Stimulated activated CD8-positive, alpha-beta memory T cell treated with anti-CD3 and anti-CD28 coated beads, Interleukin-12 subunit alpha, Interleukin-12 subunit beta, amount 100 ng/mL, for 24 hours (primary cell): ENCODE results near the gene CALML6.

Experiments
- DNase-seq: peaks from one replicate; pipeline ENCODE4 v3.0.0-alpha.2; 2020; ENCODE audit errors: extremely low read depth

CALML6 gene

DNA sequence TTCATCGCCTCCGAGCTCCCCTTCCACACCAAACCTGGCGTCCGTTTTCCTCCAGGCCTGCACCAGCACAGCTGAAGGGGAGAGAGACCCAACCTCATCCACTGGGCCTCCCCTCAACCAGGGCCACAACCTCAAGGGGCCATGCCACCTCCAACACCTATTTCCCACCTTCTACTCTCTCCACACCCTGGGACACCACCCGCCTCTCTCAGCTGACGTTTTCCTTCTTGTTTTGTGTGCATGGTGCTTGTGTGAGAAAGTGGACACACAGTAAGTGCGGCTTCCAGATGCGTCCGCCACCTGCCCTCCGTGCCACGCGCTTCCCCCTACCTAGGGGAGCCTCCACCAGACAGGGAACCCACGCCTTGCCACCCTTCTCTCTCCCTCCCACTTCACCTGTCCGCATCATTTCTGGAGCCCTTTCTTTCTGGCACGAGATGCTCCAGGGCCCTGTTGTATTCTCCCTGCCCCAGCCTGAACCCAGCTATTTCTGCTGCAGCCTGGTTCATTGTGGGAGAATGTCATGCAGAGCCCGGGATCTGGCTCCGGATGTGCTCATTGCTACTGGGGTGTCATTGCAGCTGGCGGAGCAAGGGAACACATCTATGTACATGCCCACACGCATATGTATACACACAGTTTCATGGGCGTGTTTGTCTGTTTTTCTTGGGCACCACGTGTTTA lies 22.8 kb upstream of the CALML6 start:
- no peak for DNase-seq

DNA sequence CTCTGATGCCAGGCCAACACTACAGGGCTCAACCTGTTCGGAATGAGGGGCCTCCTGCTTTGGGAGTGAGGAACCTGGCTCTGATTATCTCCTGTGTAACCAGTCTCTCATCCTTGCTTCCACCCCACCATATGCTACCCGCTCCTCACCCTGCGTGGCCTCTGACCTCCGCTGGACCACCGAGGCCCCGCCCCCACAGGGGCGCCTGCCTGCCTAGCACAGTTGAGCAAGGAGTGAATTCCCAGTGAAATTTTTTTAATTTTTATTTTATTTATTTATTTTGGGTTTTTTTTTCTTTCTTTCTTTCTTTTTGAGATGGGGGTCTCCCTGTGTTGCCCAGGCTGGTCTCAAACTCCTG lies 22.3 kb upstream of the CALML6 start:
- no peak for DNase-seq

- no peak for DNase-seq
These were observed 21.6 kb upstream of the CALML6 start for GRCh38 chr1:1893291-1893985.

DNA sequence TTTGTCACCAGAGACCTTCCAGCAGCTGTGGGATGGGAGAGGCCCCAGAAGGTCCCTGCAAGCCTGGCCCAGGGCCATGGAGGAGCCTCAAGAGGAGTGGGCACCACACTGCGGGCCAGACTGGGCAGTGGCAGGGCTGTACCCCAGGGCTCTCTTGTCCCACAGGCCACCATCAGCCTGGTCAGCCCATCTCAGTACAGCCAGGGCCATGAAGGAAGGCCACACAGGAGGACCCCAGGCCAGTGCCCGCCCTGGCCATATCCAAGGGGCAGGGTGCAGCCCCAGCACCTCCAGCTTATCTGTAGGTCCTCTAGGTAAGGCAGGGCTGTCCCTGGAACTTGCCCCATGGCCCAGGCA lies 21.1 kb upstream of the CALML6 start:
- no peak for DNase-seq

DNA sequence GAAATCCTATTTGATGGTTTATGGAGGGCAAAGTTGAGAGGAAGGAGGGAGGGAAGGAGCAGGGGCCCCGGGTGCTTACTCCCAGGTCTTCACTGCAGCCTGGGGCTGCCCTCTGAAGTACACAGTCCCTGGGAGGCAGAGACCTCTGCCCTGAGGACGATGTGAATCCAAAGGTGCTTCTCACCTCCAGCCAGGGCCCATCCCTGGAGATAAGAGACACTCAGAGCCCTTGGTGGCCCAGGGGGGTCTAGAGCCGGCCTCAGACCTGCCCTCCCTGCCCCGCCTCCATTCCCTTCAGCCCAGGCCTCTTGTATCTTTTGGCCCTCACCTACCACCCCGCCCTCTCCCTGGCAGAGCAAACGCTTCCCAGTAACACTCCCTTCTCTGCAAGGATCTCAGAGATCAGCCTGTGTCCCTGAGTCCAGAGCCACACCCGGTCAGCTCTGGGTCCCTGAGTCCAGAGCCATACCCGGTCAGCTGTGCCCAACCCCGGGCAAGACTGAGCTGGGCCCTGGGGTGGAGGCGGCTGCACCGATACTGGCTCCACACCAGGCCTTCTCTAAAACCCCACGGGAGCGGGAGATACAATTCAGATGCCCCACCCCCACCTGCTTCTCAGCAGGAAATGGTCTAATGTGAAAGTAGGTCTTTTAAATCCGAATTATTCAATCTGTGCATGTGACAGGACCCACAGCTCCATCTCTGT lies 20.6 kb upstream of the CALML6 start:
- no peak for DNase-seq

- no peak for DNase-seq
These were observed 20.0 kb upstream of the CALML6 start for GRCh38 chr1:1895060-1895418.

DNA sequence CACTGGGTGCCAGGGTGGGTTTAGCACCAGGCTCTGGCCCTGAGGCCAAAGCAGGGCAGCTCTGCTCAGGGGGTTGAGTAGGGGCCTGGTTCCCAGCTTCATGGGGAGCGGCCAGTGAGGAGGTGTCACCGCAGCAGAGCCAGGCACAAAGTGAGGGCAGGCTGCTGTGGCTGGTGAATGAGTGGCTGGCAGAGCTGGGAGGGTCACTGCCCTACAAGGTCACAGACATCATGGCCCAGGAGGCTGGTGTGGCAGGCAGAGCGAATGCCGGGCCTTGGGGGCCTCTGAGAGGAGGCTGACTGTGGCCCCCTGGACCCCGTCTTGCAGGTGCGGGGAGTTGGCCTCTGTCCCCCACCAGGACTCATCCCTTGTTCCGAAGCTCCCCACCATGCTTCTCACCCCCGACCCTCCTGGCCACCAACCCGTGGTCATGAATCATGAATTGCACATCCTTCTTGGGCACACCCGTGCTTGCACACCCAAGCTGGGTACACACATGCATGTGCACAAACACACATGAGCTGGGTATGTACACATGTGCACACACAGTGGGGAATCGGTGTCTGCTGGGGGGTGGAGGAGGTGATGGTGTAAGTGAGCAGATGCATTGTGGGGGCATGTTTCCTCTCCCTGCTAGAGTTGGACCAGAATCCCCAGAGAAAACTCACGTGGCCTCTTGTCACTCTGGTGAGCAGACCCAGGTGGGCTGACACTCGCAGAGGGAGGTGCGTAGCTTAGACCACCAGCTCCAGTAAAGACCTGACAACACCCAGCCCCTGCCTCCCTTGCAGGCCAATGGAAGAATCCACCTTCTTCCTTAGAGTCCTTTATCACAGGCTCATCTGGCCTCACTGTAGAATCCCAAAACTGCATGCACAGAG lies 19.4 kb upstream of the CALML6 start:
- no peak for DNase-seq

GRCh38 chr1:1898246-1898933 lies 16.7 kb upstream of the CALML6 start:
- no peak for DNase-seq

DNA sequence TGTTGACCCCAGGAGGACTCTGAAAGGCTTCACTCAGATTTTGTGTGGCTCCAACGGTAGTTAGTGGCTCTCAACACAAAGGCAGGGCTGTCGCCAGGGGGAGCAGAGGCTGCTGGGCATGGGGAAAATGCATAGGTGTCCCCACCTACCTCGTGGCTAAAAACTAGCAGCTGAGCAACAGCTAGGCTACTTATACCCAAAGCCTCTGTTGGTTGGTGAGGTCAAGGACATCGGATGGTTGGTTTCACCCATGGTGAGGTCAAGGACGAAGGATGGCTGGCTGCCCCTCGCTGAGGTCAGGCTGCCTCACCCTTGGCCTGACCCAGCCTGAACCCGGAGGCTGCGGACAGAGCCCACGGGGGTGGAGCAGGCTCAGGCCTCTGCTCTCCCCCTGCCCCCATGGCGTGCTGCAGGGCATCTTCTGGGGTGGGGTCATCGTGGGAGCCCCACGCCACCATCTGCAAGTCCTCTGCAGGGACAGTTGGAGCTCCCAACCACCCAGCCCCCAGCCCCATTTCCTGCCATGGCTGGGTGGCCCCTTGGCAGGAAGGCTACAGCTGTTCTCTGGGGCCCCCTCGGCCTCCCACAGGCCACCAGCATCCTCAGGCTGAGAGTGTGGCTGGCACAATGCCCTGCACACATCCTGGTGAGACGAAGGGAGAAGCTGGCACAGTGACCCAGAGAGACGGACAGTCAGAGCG lies 15.6 kb upstream of the CALML6 start:
- DNase-seq: no peak

GRCh38 chr1:1899967-1900327 lies 15.1 kb upstream of the CALML6 start:
- no peak for DNase-seq

DNA sequence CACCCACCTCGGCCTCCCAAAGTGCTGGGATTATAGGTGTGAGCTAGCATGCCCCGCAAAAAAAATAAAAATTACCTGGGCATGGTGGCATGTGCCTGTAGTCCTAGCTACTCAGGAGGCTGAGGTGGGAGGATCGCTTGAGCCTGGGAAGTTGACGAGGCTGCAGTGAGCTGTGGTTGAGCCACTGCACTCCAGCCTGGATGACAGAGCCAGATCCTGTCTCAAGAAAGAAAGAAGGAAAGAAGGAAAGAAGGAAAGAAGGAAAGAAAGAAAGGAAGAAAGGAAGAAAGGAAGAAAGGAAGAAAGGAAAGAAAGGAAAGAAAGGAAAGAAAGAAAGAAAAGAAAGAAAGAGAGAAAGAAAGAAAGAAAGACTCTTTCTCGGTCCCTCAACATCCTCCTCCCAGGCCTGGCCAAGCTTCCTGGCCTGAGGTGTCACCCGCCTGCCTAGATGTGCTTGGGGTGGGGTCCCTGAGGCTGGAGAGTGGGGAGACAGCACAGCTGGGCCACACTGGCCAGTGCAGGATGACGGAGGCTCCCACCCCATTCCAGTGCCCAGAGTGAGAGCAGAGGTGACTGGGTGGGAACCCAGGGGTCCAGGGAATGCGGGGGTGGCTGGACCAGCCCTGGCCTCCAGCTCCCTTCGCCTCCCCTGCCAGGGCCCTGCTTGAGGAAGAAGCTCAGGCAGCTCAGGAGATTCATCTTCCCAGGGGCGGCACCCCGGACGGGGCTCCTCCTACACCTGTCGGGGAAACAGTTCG lies 14.0 kb upstream of the CALML6 start:
- DNase-seq: no peak

DNA sequence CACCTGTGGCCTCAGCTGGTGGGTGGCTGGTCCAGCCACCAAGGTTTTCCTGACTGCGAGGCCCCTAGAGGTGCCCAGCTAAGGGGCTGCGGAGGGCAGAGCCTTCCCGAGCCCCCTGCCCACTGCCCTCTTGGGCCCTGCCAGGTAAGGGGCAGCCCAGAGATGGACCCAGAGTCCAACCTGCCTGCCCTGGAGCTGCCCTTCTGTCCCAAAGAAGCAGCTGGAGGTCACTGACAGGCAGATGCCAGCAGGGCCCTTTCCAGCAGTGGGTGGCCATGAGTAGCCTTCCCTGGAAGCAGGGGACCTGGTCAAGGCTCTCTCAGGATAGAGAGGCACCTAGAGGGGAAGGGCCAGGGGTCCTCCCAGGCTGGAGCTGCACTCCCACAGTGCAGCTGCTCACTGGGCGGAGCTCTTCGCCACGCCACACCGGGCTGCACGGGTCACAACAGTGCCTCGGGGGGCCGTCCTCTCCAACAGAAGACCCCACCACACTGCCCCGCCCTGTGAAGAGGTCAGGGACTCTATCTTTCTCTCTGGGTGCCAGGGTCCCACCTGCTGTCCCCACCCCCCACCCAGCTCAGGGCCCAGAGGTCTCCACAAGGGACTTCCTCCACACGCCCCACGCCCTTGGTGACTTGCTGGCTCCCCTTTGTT lies 13.3 kb upstream of the CALML6 start:
- no peak for DNase-seq

DNA sequence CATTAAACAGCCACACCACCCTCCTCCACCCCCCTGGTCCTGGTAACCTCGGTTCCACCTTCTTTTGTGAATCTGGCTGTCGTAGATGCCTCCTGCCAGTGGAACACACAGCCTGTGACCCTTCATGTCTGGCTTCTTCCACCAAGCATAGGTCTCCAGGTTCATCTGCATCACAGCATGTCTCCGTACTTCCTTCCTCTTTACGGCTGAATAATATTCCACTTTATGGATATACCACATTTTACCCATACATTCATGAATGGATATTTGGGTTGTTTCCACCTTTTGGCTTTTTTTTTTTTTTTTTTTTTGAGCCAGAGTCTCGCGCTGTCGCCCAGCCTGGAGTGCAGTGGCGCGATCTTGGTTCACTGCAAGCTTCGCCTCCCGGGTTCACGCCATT lies 11.8 kb upstream of the CALML6 start:
- no peak for DNase-seq

- DNase-seq: no peak
These were observed 8.6 kb upstream of the CALML6 start for GRCh38 chr1:1906185-1907097.

DNA sequence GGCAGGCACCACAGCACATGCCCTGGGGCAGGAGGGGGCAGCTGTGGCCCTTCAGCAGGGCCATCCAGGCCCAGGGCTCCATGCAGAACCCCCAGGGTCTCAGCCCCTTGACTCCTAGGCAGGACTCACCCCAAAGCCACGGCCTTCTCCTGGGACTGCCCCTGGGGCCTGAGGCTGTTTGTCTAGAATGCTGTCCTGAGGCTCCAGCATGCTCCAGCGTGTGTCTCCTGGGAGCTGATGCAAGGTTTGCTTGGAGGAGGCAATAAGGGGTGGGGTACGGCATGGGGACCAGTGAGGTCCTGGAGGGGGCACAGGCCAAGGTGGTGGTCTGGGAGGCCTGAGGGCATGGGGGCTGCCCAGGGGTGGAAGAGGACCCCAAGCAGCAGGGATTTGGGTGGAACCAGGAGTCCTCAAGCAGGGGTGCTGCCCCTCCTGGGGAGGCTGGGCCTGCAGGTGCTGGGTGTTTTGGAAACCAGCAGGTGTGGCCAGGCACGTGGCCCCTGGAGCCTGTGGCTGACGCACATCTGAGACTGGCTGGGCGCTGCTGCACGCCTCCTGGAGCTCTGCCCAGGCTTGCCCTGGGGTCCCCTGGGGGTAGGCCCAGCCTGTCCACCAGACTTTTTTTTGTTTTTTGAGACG lies 7.8 kb upstream of the CALML6 start:
- DNase-seq: no peak

DNA sequence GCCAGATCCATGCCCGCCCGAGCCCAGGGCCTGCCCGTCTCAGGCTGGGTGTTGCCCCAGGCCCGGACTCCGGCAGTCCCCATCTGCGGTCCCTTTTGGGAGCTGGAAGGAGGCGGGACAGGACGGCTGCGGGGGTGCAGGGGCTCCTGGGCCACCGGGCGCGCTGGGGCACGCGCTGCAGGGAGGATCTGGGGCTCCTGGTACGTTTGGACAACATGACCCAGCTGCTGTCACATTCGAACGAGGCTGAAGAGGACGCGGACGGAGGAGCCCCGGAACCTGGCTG lies 6.6 kb upstream of the CALML6 start:
- no peak for DNase-seq

GRCh38 chr1:1910033-1910465 lies 5.0 kb upstream of the CALML6 start:
- no peak for DNase-seq

DNA sequence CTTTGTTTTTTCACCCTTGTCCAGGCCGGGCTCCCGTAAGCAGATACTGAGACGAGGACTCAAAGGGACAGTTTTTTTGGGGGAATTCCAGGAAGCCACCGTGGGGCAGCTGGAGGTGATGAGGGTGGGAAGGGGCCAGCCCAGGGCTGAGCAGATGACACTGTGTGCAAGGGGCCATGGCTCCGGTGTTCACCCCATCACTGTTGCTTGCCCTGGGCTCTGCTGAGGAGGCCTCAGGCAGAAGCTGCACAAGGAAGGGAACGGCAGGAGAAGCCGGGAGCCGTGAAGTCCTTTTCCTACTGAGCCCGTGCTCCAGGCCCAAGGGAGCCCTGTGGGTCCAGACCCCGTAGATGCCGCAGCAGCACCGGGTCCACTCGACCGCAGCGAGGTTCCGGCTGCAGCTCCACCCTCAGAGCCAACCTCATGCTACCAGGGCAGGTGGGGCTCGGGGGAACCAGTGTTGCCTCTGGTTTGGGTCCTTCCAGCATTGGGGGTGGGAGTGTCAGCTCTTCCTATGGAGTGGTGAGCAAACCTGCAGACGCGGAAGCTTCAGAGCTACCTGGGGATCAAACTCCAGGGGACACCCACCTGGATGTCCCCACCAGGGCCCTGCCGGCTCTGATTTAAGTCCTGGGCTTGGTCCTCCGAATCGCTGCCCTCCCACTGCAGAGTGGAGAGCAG lies 4.3 kb upstream of the CALML6 start:
- no peak for DNase-seq
